ACC112 (cell line): ENCODE data around the gene OR6P1.

ENCODE experiments used
- H2AFZ ChIP-seq: fragments of 200-600 bp; sonication (generic); one replicate; pipeline ENCODE4 v1.6.0; 2017; ENCODE audit warnings: antibody characterized with exemption, low read length; ENCODE audit not compliant: unreplicated experiment
- H3K27ac ChIP-seq: fragments of 200-600 bp; sonication (generic); 2 replicates; pipeline ENCODE4 v1.5.1; 2014; ENCODE audit warnings: low read depth, mild to moderate bottlenecking, antibody characterized with exemption, low read length, moderate library complexity
- H3K27me3 ChIP-seq: fragments of 200-600 bp; sonication (generic); 2 replicates; pipeline ENCODE4 v1.6.1; 2014; ENCODE audit warnings: mild to moderate bottlenecking, antibody characterized with exemption, low read length, moderate library complexity, mixed read lengths; ENCODE audit not compliant: insufficient read depth
- H3K36me3 ChIP-seq: fragments of 200-600 bp; sonication (generic); 2 replicates; pipeline ENCODE4 v1.6.1; 2016; ENCODE audit warnings: mild to moderate bottlenecking, antibody characterized with exemption, low read length, moderate library complexity, mixed read lengths; ENCODE audit not compliant: insufficient read depth
- H3K4me1 ChIP-seq: fragments of 200-600 bp; sonication (generic); one replicate; pipeline ENCODE4 v1.6.1; 2016; ENCODE audit warnings: low read length, mixed read lengths; ENCODE audit not compliant: insufficient read depth, unreplicated experiment, control insufficient read depth
- H3K4me3 ChIP-seq: fragments of 200-600 bp; sonication (generic); 2 replicates; pipeline ENCODE4 v1.5.1; 2014; ENCODE audit warnings: mild to moderate bottlenecking, low read depth, low read length
- H3K79me2 ChIP-seq: fragments of 200-600 bp; sonication (generic); one replicate; pipeline ENCODE4 v1.6.0; 2016; ENCODE audit warnings: low read length; ENCODE audit not compliant: control insufficient read depth, unreplicated experiment, insufficient read depth

The OR6P1 gene

GRCh38 chr1:158520021-158520420, 50.4 kb downstream of the OR6P1 start:
- Histone ChIP-seq H3K79me2 (no peaks in the 10 kb centered on the region), H3K27ac (no peak overlapping the region), H3K4me3 (no peak overlapping the region), H3K27me3 (peaks cover 9% of the 10 kb centered on the region), H2AFZ (no peak overlapping the region), H3K36me3 (no peaks in the 10 kb centered on the region), H3K4me1 (no peaks in the 10 kb centered on the region)

- Histone ChIP-seq H3K27me3 (no peaks in the 10 kb centered on the region), H3K79me2 (no peaks in the 10 kb centered on the region)
Observed at GRCh38 chr1:158516966-158517365, 53.4 kb downstream of the OR6P1 start.

More at GRCh38 chr1:158516966-158517365, 53.4 kb downstream of the OR6P1 start:
- no peak overlapping the region for H2AFZ ChIP-seq
- no peaks in the 10 kb centered on the region for H3K4me1 ChIP-seq
- H3K27ac ChIP-seq = no peak overlapping the region
- no peak overlapping the region for H3K4me3 ChIP-seq
- no peaks in the 10 kb centered on the region for H3K36me3 ChIP-seq
